ENCODE data around the gene ZNF175. TPM values are rescaled to one million over a fixed set of nuclear protein-coding genes. Genes with fewer than 3 reads are reported as not detected.

The ZNF175 gene
- total and polyA plus RNA-seq, 9 of the 15 experiments (the other 6 are each of a cell fraction or from before 2014, with no cell fraction given), result 3.7 to 37.9 (median 14.0) TPM

DNA sequence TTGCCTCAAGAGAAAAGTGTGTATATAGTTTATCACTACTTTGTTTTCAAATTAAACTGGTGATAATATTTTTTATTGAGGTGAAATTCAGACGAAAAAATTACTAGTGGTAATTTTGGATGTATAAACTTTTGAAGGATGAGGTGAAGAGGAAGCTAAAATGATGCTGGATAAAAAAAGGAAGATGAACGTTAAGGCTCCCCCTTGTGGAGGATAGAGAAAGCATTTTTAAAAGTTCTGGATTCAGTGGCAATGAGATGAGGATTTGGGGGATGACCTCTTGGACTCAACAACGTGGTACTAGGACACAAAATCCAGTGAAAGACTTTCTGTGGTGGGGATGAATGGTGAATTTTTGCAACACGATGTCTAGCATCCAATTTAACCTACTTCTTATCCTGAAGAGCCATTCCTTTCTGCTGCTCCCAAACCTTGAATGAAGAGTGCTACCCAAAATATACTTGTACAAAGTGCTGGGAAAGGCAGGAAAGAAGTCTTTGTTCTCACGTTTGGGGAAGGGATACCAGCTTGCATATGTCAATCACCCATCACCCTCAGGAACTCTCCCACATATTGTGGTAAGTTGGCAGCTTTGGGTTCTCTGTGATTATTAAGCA, 66.4 kb downstream of the ZNF175 start:
- no peak for ATAC-seq
- Histone ChIP-seq H3K9ac (ENCODE audit: insufficient read depth in 1 of 2, low read depth in 2 of 2, low read length in 2 of 2) (no peak overlapping the region), H3K4me1 (replicated peaks in 1 of 2; ENCODE audit: control insufficient read depth in 2 of 2, insufficient read depth in 2 of 2, low read length in 2 of 2) (no peaks in the 10 kb centered on the region), H3K4me2 (ENCODE audit: insufficient read depth, low read length) (no peak overlapping the region), H3K9me1 (ENCODE audit: control insufficient read depth, insufficient read depth, low read length) (no peaks in the 10 kb centered on the region), H3K9me3 (replicated peaks; ENCODE audit: control insufficient read depth, insufficient read depth, low read depth, low read length) (no peaks in the 10 kb centered on the region), H3K4me3 (no peak overlapping the region), H4K20me1 (replicated peaks; ENCODE audit: control insufficient read depth, insufficient read depth, low read length) (no peaks in the 10 kb centered on the region), H3K27me3 (ENCODE audit: control insufficient read depth in 2 of 2, insufficient read depth in 2 of 2, low read length in 2 of 2) (no peaks in the 10 kb centered on the region; a peak in 1 of 5 replicates), H2AFZ (ENCODE audit: low read depth, low read length) (no peak overlapping the region), H3K79me2 (ENCODE audit: control insufficient read depth, insufficient read depth, low read length) (no peaks in the 10 kb centered on the region), H3K36me3 (ENCODE audit: control insufficient read depth, insufficient read depth, low read length) (no peaks in the 10 kb centered on the region), H3K27ac (ENCODE audit: extremely low read depth, low read depth, low read length) (no peak overlapping the region)
- ChIA-PET POLR2A (interaction anchor here (0.6 kb wide), 2 partner anchors 130 to 298 kb away, joined by 3 read pairs; no protein-coding TSS in a partner anchor), CTCF (ENCODE audit: low intra/inter-chr PET ratio) (interaction anchor here (0.6 to 0.8 kb wide), 2 partner anchors 20 to 479 kb away, joined by 3 read pairs; no protein-coding TSS in a partner anchor)
- intact Hi-C loops (cut with micrococcal nuclease), result no loop called here
- peak; percentile 88 for FAIRE-seq
- BruUV-seq (replicated peaks), result no TSS peak
- DNase-seq (ENCODE audit: extremely low read depth in 1 of 4, low spot score in 3 of 4), result peak; percentile 45 to 66 (median 59)
- WGBS (ENCODE audit: insufficient coverage, low coverage, missing lambda C conversion rate), result 6% methylated on average over 5 of the region's 5 CpGs
- in situ Hi-C loops (cut with MboI), result no loop called here
- TF ChIP-seq ZFPM2 (CRISPR knock-in tag; IDR thresholded peaks at IDR 0.05) (no peak), DMBX1 (CRISPR knock-in tag; IDR thresholded peaks at IDR 0.05; ENCODE audit: borderline replicate concordance) (no peak), ZNF24 (IDR thresholded peaks at IDR 0.05) (peak; percentile 65; the same call in 1 of the 2 replicates), ZNF77 (CRISPR knock-in tag; IDR thresholded peaks at IDR 0.05) (no peak), E2F3 (CRISPR knock-in tag; IDR thresholded peaks at IDR 0.05) (no peak), STAT5B (CRISPR knock-in tag; IDR thresholded peaks at IDR 0.05) (no peak)
- TF ChIP-seq, protein P1, sequence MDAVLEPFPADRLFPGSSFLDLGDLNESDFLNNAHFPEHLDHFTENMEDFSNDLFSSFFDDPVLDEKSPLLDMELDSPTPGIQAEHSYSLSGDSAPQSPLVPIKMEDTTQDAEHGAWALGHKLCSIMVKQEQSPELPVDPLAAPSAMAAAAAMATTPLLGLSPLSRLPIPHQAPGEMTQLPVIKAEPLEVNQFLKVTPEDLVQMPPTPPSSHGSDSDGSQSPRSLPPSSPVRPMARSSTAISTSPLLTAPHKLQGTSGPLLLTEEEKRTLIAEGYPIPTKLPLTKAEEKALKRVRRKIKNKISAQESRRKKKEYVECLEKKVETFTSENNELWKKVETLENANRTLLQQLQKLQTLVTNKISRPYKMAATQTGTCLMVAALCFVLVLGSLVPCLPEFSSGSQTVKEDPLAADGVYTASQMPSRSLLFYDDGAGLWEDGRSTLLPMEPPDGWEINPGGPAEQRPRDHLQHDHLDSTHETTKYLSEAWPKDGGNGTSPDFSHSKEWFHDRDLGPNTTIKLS (IDR thresholded peaks at IDR 0.05; ENCODE audit: borderline replicate concordance, low read depth), result no peak
- TF ChIP-seq, protein P2, sequence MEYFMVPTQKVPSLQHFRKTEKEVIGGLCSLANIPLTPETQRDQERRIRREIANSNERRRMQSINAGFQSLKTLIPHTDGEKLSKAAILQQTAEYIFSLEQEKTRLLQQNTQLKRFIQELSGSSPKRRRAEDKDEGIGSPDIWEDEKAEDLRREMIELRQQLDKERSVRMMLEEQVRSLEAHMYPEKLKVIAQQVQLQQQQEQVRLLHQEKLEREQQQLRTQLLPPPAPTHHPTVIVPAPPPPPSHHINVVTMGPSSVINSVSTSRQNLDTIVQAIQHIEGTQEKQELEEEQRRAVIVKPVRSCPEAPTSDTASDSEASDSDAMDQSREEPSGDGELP (CRISPR knock-in tag; IDR thresholded peaks at IDR 0.05; ENCODE audit: borderline replicate concordance), result no peak
- TF ChIP-seq, protein P3, sequence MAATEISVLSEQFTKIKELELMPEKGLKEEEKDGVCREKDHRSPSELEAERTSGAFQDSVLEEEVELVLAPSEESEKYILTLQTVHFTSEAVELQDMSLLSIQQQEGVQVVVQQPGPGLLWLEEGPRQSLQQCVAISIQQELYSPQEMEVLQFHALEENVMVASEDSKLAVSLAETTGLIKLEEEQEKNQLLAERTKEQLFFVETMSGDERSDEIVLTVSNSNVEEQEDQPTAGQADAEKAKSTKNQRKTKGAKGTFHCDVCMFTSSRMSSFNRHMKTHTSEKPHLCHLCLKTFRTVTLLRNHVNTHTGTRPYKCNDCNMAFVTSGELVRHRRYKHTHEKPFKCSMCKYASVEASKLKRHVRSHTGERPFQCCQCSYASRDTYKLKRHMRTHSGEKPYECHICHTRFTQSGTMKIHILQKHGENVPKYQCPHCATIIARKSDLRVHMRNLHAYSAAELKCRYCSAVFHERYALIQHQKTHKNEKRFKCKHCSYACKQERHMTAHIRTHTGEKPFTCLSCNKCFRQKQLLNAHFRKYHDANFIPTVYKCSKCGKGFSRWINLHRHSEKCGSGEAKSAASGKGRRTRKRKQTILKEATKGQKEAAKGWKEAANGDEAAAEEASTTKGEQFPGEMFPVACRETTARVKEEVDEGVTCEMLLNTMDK (IDR thresholded peaks at IDR 0.05; ENCODE audit: borderline replicate concordance, insufficient read depth, low read depth, low read length, poor library complexity, severe bottlenecking), result peak; percentile 49

Data from K562 (cell line).